NCI-H774 (cell line): Measurements from ENCODE around the gene IFT27.

Source experiments
- DNase-seq: peaks from one replicate; lab custom pipeline; 2025; lab: John Stamatoyannopoulos, UW

The IFT27 gene

GRCh38 chr22:36796552-36797175 is 20.7 kb upstream of the IFT27 start:
- no peak for DNase-seq

GRCh38 chr22:36795633-36796032 is 19.7 kb upstream of the IFT27 start:
- no peak for DNase-seq

GRCh38 chr22:36790648-36791047 is 14.7 kb upstream of the IFT27 start:
- DNase-seq, result no peak

GRCh38 chr22:36787204-36787988 is 11.5 kb upstream of the IFT27 start:
- no peak for DNase-seq

- DNase-seq, result no peak
These were observed 7.8 kb upstream of the IFT27 start for GRCh38 chr22:36783743-36784142.

- peak; percentile 19 for DNase-seq
These were observed 6.0 kb upstream of the IFT27 start for GRCh38 chr22:36781656-36782627.

GRCh38 chr22:36778020-36778419 is 2.1 kb upstream of the IFT27 start:
- DNase-seq, result no peak

- no peak for DNase-seq
These were observed 803 bp upstream of the IFT27 start for GRCh38 chr22:36776722-36777121.

- no peak for DNase-seq
These were observed 344 bp downstream of the IFT27 start for GRCh38 chr22:36775586-36775963.

- DNase-seq, result no peak
These were observed 2.0 kb downstream of the IFT27 start for GRCh38 chr22:36773935-36774334.

- DNase-seq, result no peak
These were observed 3.5 kb downstream of the IFT27 start for GRCh38 chr22:36772451-36772850.

- no peak for DNase-seq
These were observed 4.4 kb downstream of the IFT27 start for GRCh38 chr22:36771356-36772063.

GRCh38 chr22:36770513-36771231 is 5.2 kb downstream of the IFT27 start:
- DNase-seq, result no peak

GRCh38 chr22:36769541-36770512 is 6.1 kb downstream of the IFT27 start:
- no peak for DNase-seq

GRCh38 chr22:36768616-36769015 is 7.3 kb downstream of the IFT27 start:
- no peak for DNase-seq

GRCh38 chr22:36768141-36768540 is 7.8 kb downstream of the IFT27 start:
- no peak for DNase-seq

- no peak for DNase-seq
These were observed 8.7 kb downstream of the IFT27 start for GRCh38 chr22:36767035-36767775.

- DNase-seq, result no peak
These were observed 9.9 kb downstream of the IFT27 start for GRCh38 chr22:36765943-36766450.
